GM04504 (cell line): ENCODE data around the gene NCF2.

Experiments used
- DNase-seq: peaks from one replicate; pipeline ENCODE4 v3.0.0-alpha.2; 2012; ENCODE audit warnings: low read depth

NCF2 gene

GRCh38 chr1:183552441-183552840 is 37.8 kb downstream of the NCF2 start:
- DNase-seq, result no peak

GRCh38 chr1:183551924-183552323 is 38.3 kb downstream of the NCF2 start:
- DNase-seq, result no peak

- DNase-seq, result no peak
These were observed 39.3 kb downstream of the NCF2 start for GRCh38 chr1:183550915-183551314.

GRCh38 chr1:183548116-183548515 is 42.1 kb downstream of the NCF2 start:
- no peak for DNase-seq

- no peak for DNase-seq
These were observed 43.8 kb downstream of the NCF2 start for GRCh38 chr1:183546427-183546826.

GRCh38 chr1:183544598-183545297 is 45.5 kb downstream of the NCF2 start:
- DNase-seq, result no peak

- peak; percentile 41 for DNase-seq
These were observed 46.5 kb downstream of the NCF2 start for GRCh38 chr1:183543619-183544204.

GRCh38 chr1:183537405-183537804 is 52.9 kb downstream of the NCF2 start:
- DNase-seq, result no peak

- no peak for DNase-seq
These were observed 56.6 kb downstream of the NCF2 start for GRCh38 chr1:183533617-183534174.

GRCh38 chr1:183528577-183528976 is 61.7 kb downstream of the NCF2 start:
- DNase-seq, result no peak

GRCh38 chr1:183522104-183522503 is 68.2 kb downstream of the NCF2 start:
- no peak for DNase-seq

GRCh38 chr1:183520379-183520778 is 69.9 kb downstream of the NCF2 start:
- no peak for DNase-seq

- DNase-seq, result no peak
These were observed 72.9 kb downstream of the NCF2 start for GRCh38 chr1:183517401-183517800.

GRCh38 chr1:183516725-183517124 is 73.5 kb downstream of the NCF2 start:
- DNase-seq, result no peak

- peak; percentile 40 for DNase-seq
These were observed 75.1 kb downstream of the NCF2 start for GRCh38 chr1:183515002-183515689.

- DNase-seq, result no peak
These were observed 76.0 kb downstream of the NCF2 start for GRCh38 chr1:183514235-183514634.

GRCh38 chr1:183512450-183512849 is 77.8 kb downstream of the NCF2 start:
- DNase-seq, result no peak

GRCh38 chr1:183508694-183509093 is 81.6 kb downstream of the NCF2 start:
- DNase-seq, result no peak

GRCh38 chr1:183506561-183506960 is 83.7 kb downstream of the NCF2 start:
- DNase-seq, result peak; percentile 12
